ENCODE measurements around the gene OGG1.

OGG1 gene

GRCh38 chr3:9794400-9794799 lies 44.6 kb downstream of the OGG1 start:
- peaks cover 20% of the 10 kb centered on the region for H3K4me1 ChIP-seq (ENCODE audit: control insufficient read depth, insufficient read depth, low read length)
- peaks cover 17% of the 10 kb centered on the region for H3K36me3 ChIP-seq (ENCODE audit: control insufficient read depth, insufficient read depth, low read length)
- no peak overlapping the region for H3K9ac ChIP-seq (ENCODE audit: low read length)
- no peaks in the 10 kb centered on the region for H3K27me3 ChIP-seq (ENCODE audit: control insufficient read depth, insufficient read depth, low read length)
- no peak overlapping the region for H3K27ac ChIP-seq (ENCODE audit: low read depth, low read length)
- H3K4me3 ChIP-seq (ENCODE audit: low read length), result no peak overlapping the region

GRCh38 chr3:9795207-9795606 lies 45.5 kb downstream of the OGG1 start:
- H3K4me3 ChIP-seq (ENCODE audit: low read length), result no peak overlapping the region
- H3K4me1 ChIP-seq (ENCODE audit: control insufficient read depth, insufficient read depth, low read length), result peaks cover 20% of the 10 kb centered on the region
- H3K27ac ChIP-seq (ENCODE audit: low read depth, low read length), result no peak overlapping the region
- no peaks in the 10 kb centered on the region for H3K27me3 ChIP-seq (ENCODE audit: control insufficient read depth, insufficient read depth, low read length)
- H3K9ac ChIP-seq (ENCODE audit: low read length), result no peak overlapping the region
- peaks cover 21% of the 10 kb centered on the region for H3K36me3 ChIP-seq (ENCODE audit: control insufficient read depth, insufficient read depth, low read length)

GRCh38 chr3:9797196-9797945 lies 47.6 kb downstream of the OGG1 start:
- peaks cover 32% of the 10 kb centered on the region for H3K36me3 ChIP-seq (ENCODE audit: control insufficient read depth, insufficient read depth, low read length)
- H3K9ac ChIP-seq (ENCODE audit: low read length), result no peak overlapping the region
- H3K27ac ChIP-seq (ENCODE audit: low read depth, low read length), result no peak overlapping the region
- no peaks in the 10 kb centered on the region for H3K27me3 ChIP-seq (ENCODE audit: control insufficient read depth, insufficient read depth, low read length)
- peaks cover 10% of the 10 kb centered on the region for H3K4me1 ChIP-seq (ENCODE audit: control insufficient read depth, insufficient read depth, low read length)
- no peak overlapping the region for H3K4me3 ChIP-seq (ENCODE audit: low read length)

- Histone ChIP-seq H3K4me3 (ENCODE audit: low read length) (no peak overlapping the region), H3K4me1 (ENCODE audit: control insufficient read depth, insufficient read depth, low read length) (no peaks in the 10 kb centered on the region), H3K27me3 (ENCODE audit: control insufficient read depth, insufficient read depth, low read length) (no peaks in the 10 kb centered on the region), H3K36me3 (ENCODE audit: control insufficient read depth, insufficient read depth, low read length) (peaks cover 54% of the 10 kb centered on the region), H3K9ac (ENCODE audit: low read length) (no peak overlapping the region), H3K27ac (ENCODE audit: low read depth, low read length) (no peak overlapping the region)
Observed at GRCh38 chr3:9800529-9800928, 50.8 kb downstream of the OGG1 start.

GRCh38 chr3:9803494-9803893 lies 53.7 kb downstream of the OGG1 start:
- no peaks in the 10 kb centered on the region for H3K27me3 ChIP-seq (ENCODE audit: control insufficient read depth, insufficient read depth, low read length)
- H3K36me3 ChIP-seq (ENCODE audit: control insufficient read depth, insufficient read depth, low read length), result peaks cover 58% of the 10 kb centered on the region
- H3K27ac ChIP-seq (ENCODE audit: low read depth, low read length), result no peak overlapping the region
- no peaks in the 10 kb centered on the region for H3K4me1 ChIP-seq (ENCODE audit: control insufficient read depth, insufficient read depth, low read length)
- H3K4me3 ChIP-seq (ENCODE audit: low read length), result no peak overlapping the region
- no peak overlapping the region for H3K9ac ChIP-seq (ENCODE audit: low read length)

- Histone ChIP-seq H3K27me3 (ENCODE audit: control insufficient read depth, insufficient read depth, low read length) (no peaks in the 10 kb centered on the region), H3K4me1 (ENCODE audit: control insufficient read depth, insufficient read depth, low read length) (no peaks in the 10 kb centered on the region), H3K4me3 (ENCODE audit: low read length) (no peak overlapping the region), H3K36me3 (ENCODE audit: control insufficient read depth, insufficient read depth, low read length) (peaks cover 51% of the 10 kb centered on the region), H3K27ac (ENCODE audit: low read depth, low read length) (no peak overlapping the region), H3K9ac (ENCODE audit: low read length) (no peak overlapping the region)
Observed at GRCh38 chr3:9804996-9805395, 55.2 kb downstream of the OGG1 start.

GRCh38 chr3:9806137-9806536 lies 56.4 kb downstream of the OGG1 start:
- H3K27ac ChIP-seq (ENCODE audit: low read depth, low read length), result no peak overlapping the region
- no peak overlapping the region for H3K4me3 ChIP-seq (ENCODE audit: low read length)
- no peak overlapping the region for H3K9ac ChIP-seq (ENCODE audit: low read length)
- H3K4me1 ChIP-seq (ENCODE audit: control insufficient read depth, insufficient read depth, low read length), result no peaks in the 10 kb centered on the region
- no peaks in the 10 kb centered on the region for H3K27me3 ChIP-seq (ENCODE audit: control insufficient read depth, insufficient read depth, low read length)
- peaks cover 42% of the 10 kb centered on the region for H3K36me3 ChIP-seq (ENCODE audit: control insufficient read depth, insufficient read depth, low read length)
